Fibroblast of lung (primary cell): ENCODE data around the gene DHX15. TPM values are rescaled to one million over a fixed set of nuclear protein-coding genes. Genes with fewer than 3 reads are reported as not detected.

ENCODE experiments used
- DNase-seq, 2 donors: peaks; one replicate each; pipeline versions ENCODE4 v3.0.0 to v3.0.0-alpha.2; 2010; ENCODE audit warnings: low read depth in 2 of 2
- H2AFZ ChIP-seq: 2 replicates; pipeline ENCODE4 v1.5.1; 2012; ENCODE audit warnings: low read length, control low read depth, inconsistent platforms
- H3K27ac ChIP-seq: 2 replicates; pipeline ENCODE4 v1.5.1; 2011; ENCODE audit warnings: low read length, control low read depth; ENCODE audit not compliant: insufficient read depth
- H3K27me3 ChIP-seq: 2 replicates; pipeline ENCODE4 v1.5.1; 2011; ENCODE audit warnings: mild to moderate bottlenecking, low read length; ENCODE audit not compliant: control insufficient read depth, insufficient read depth
- H3K36me3 ChIP-seq: 2 replicates; pipeline ENCODE4 v1.5.1; 2011; ENCODE audit warnings: low read length; ENCODE audit not compliant: control insufficient read depth, insufficient read depth
- H3K4me1 ChIP-seq: 2 replicates; pipeline ENCODE4 v1.5.1; 2011; ENCODE audit warnings: low read length; ENCODE audit not compliant: control insufficient read depth, insufficient read depth; ENCODE audit errors: extremely low read depth
- H3K4me2 ChIP-seq: 2 replicates; pipeline ENCODE4 v1.5.1; 2011; ENCODE audit warnings: low read length, control low read depth; ENCODE audit not compliant: insufficient read depth; ENCODE audit errors: extremely low read depth
- H3K4me3 ChIP-seq, 4 experiments: fragments of 200-600 bp in 1 of 4; sonication (generic) in 1 of 4; replicated peaks in 1 of 4; 2 replicates each; pipeline ENCODE4 v1.5.1; 2011 to 2016; ENCODE audit warnings: low read length in 4 of 4, low read depth in 3 of 4, mild to moderate bottlenecking in 3 of 4, control low read depth in 2 of 4, inconsistent platforms in 1 of 4, mixed read lengths in 1 of 4; ENCODE audit not compliant: insufficient read depth in 1 of 4; ENCODE audit errors: control extremely low read depth in 1 of 4
- H3K79me2 ChIP-seq: 2 replicates; pipeline ENCODE4 v1.5.1; 2012; ENCODE audit warnings: mild to moderate bottlenecking, low read length, inconsistent platforms; ENCODE audit not compliant: control insufficient read depth, insufficient read depth
- H3K9ac ChIP-seq: 2 replicates; pipeline ENCODE4 v1.5.1; 2011; ENCODE audit warnings: mild to moderate bottlenecking, low read length, control low read depth; ENCODE audit not compliant: insufficient read depth
- H3K9me3 ChIP-seq: 2 replicates; pipeline ENCODE4 v1.5.1; 2012; ENCODE audit warnings: low read depth, low read length; ENCODE audit not compliant: control insufficient read depth, insufficient read depth
- H4K20me1 ChIP-seq: 2 replicates; pipeline ENCODE4 v1.5.1; 2011; ENCODE audit warnings: low read length; ENCODE audit not compliant: control insufficient read depth, insufficient read depth; ENCODE audit errors: extremely low read depth
- CTCF ChIP-seq, 2 donors: IDR thresholded peaks in 1 of 2; conservative IDR thresholded peaks in 1 of 2; 1 replicate in 1 of 2; 2 replicates in 1 of 2; pipeline ENCODE4 v1.5.1; 2011 to 2012; ENCODE audit warnings: low read length in 2 of 2, control low read depth in 1 of 2, inconsistent platforms in 1 of 2, low read depth in 1 of 2, mild to moderate bottlenecking in 1 of 2
- EZH2 ChIP-seq: IDR thresholded peaks from 2 replicates; pipeline ENCODE4 v1.5.1; 2012; ENCODE audit warnings: low read length, control low read depth, mild to moderate bottlenecking; ENCODE audit errors: missing control alignments
- polyA plus RNA-seq, 2 donors: library from polyadenylated mRNA; depleted of rRNA in 1 of 2; stranded (reverse) in 1 of 2; unstranded in 1 of 2; fragments of >200 nt; gene quantifications; 2 replicates each; pipeline ENCODE4 v1.2.1, GENCODE V29; 2011 to 2012; ENCODE audit warnings: missing spikeins in 1 of 2
- total RNA-seq: library from RNA; depleted of rRNA; stranded (reverse); fragments of >200 nt; gene quantifications from 2 replicates; pipeline ENCODE4 v1.2.1, GENCODE V29; 2014

Gene DHX15
- total and polyA plus RNA-seq, 2 donors (not counting 1 experiment from before 2014, with no cell fraction given), result 105 to 136 TPM

- DNase-seq, result no peak
- peaks cover 6% of the 10 kb centered on the region for H3K36me3 ChIP-seq
- no peak overlapping the region for H3K27ac ChIP-seq
- H3K4me3 ChIP-seq, result no peak overlapping the region
- TF ChIP-seq CTCF (conservative IDR thresholded peaks at IDR 0.05 in 1 of 2, IDR thresholded peaks at IDR 0.05 in 1 of 2; ENCODE audit: low read depth in 1 of 2, low read length in 2 of 2) (no peak), EZH2 (no peak)
- no peak overlapping the region for H3K4me2 ChIP-seq
- H3K9ac ChIP-seq, result no peak overlapping the region
- H2AFZ ChIP-seq, result no peak overlapping the region
- no peaks in the 10 kb centered on the region for H3K9me3 ChIP-seq
- H4K20me1 ChIP-seq, result no peaks in the 10 kb centered on the region
- peaks cover 96% of the 10 kb centered on the region for H3K79me2 ChIP-seq
- no peaks in the 10 kb centered on the region for H3K4me1 ChIP-seq
- H3K27me3 ChIP-seq, result no peaks in the 10 kb centered on the region
Observed at GRCh38 chr4:24576276-24576675, 8.1 kb downstream of the DHX15 start.

- Histone ChIP-seq H3K36me3 (peaks cover 6% of the 10 kb centered on the region), H3K79me2 (peaks cover 94% of the 10 kb centered on the region), H3K27me3 (no peaks in the 10 kb centered on the region), H3K4me1 (no peaks in the 10 kb centered on the region), H3K4me3 (no peak overlapping the region), H2AFZ (no peak overlapping the region), H3K9me3 (no peaks in the 10 kb centered on the region), H3K4me2 (no peak overlapping the region), H4K20me1 (peaks cover 2% of the 10 kb centered on the region), H3K27ac (no peak overlapping the region), H3K9ac (no peak overlapping the region)
- DNase-seq, result no peak
- TF ChIP-seq EZH2 (no peak), CTCF (conservative IDR thresholded peaks at IDR 0.05 in 1 of 2, IDR thresholded peaks at IDR 0.05 in 1 of 2; ENCODE audit: low read depth in 1 of 2, low read length in 2 of 2) (no peak)
Observed at GRCh38 chr4:24574236-24574635, 10.1 kb downstream of the DHX15 start.

GRCh38 chr4:24573582-24573981 lies 10.8 kb downstream of the DHX15 start:
- H3K4me3 ChIP-seq, result no peak overlapping the region
- TF ChIP-seq EZH2 (no peak), CTCF (conservative IDR thresholded peaks at IDR 0.05 in 1 of 2, IDR thresholded peaks at IDR 0.05 in 1 of 2; ENCODE audit: low read depth in 1 of 2, low read length in 2 of 2) (no peak)
- no peak overlapping the region for H3K27ac ChIP-seq
- H3K9me3 ChIP-seq, result no peaks in the 10 kb centered on the region
- H3K36me3 ChIP-seq, result peaks cover 6% of the 10 kb centered on the region
- peaks cover 94% of the 10 kb centered on the region for H3K79me2 ChIP-seq
- H2AFZ ChIP-seq, result no peak overlapping the region
- no peak overlapping the region for H3K9ac ChIP-seq
- H4K20me1 ChIP-seq, result peaks cover 2% of the 10 kb centered on the region
- H3K4me1 ChIP-seq, result no peaks in the 10 kb centered on the region
- H3K4me2 ChIP-seq, result no peak overlapping the region
- no peaks in the 10 kb centered on the region for H3K27me3 ChIP-seq
- DNase-seq, result no peak
